Medulla oblongata (tissue), 1 donor: ENCODE measurements around the gene GPR157.
A peak's percentile ranks its signal among the peaks of the same experiment; 100 is the strongest.
"Not testable (repeated sequence)": the region's sequence is repeated elsewhere in the genome, so short reads cannot be mapped to it uniquely, and the experiment has no call there.

ENCODE experiments used
- DNase-seq: peaks from one replicate; pipeline ENCODE4 v3.0.0-alpha.2; 2015; ENCODE audit errors: extremely low spot score

The GPR157 gene

DNA sequence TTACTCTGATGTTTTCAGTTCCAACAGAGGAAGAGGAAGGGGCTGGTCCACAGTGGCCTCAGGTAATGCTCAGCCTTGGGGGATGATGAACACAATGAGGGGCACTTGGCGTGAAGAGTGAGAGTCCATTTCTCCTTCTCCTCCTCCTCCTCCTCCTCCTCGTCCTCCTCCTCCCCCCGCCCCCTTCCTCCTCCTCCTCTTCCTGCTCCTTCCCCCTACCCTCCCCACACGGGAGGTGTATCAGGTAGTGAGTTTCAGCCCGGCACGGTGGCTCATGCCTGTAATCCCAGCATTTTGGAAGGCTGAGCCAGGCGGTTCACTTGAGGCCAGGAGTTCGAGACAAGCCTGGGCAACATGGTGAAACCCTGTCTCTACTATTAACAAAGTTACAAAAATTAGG lies 17.3 kb upstream of the GPR157 start:
- DNase-seq = no peak

GRCh38 chr1:9145714-9146113 lies 16.8 kb upstream of the GPR157 start:
- DNase-seq = no peak

DNA sequence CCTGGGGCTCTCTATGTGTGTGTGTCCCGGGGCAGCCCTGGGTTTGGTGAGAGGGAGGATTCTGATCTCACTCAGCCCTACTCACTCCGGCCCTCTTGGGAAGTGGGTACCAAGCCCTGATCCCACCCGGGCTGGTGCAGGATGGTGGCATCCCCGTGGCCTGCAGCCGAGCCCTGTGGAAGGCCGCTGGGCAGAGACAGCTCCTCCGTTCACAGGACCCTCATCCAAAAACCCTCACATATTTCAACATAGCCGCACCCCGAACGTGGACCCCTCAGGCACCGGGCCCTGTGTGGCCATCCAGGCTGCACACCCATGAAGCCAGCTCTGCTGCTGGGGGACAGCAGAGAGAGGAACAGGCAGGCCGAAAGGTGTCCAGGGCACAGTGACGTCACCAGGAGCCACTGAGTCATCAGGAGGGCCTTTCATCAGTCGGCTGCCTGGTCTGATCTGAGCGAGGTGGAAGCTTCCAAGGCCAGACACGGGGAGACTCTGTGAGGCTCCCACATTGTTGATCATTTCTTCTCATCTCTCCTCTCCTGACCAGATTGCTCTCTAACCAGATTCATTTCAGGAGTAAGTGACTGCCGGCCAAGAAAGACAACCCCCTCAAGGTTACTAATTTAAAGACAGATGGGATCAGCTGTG lies 16.2 kb upstream of the GPR157 start:
- no peak for DNase-seq

DNA sequence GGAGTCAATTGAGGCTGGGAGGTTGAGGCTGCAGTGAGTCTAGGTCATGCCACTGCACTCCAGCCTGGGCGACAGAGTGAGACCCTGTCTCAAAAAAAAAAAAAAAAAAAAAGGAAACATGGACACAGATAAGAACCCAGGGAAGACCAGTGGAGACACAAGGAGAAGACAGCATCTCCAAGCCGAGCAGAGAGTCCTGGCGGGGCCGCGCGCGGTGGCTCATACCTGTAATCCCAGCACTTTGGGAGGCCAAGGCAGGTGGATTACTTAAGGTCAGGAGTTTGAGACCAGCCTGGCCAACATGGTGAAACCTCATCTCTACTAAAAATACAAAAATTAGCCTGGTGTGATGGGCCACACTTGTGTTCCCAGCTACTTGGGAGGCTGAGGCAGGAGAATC lies 15.6 kb upstream of the GPR157 start:
- not testable (repeated sequence) for DNase-seq

- DNase-seq = no peak
Measured at GRCh38 chr1:9143250-9143649, 14.3 kb upstream of the GPR157 start.

DNA sequence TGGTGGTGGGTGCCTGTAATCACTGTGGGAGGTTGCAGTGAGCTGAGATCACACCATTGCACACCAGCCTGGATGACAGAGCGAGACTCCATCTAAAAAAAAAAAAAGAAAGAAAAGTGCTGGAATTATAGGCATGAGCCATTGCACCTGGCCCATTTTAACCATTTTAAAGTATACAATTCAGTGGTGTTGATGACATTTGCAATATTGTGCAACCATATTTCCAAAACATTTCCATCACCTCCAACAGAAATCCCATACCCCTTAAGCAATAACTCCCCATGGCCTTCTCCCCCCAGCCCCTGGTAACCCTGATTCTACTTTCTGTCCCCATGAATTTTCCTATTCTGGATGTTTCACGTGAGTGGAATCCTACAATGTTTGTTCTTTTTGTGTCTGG lies 11.0 kb upstream of the GPR157 start:
- no peak for DNase-seq

GRCh38 chr1:9136932-9137331 lies 8.0 kb upstream of the GPR157 start:
- no peak for DNase-seq

DNA sequence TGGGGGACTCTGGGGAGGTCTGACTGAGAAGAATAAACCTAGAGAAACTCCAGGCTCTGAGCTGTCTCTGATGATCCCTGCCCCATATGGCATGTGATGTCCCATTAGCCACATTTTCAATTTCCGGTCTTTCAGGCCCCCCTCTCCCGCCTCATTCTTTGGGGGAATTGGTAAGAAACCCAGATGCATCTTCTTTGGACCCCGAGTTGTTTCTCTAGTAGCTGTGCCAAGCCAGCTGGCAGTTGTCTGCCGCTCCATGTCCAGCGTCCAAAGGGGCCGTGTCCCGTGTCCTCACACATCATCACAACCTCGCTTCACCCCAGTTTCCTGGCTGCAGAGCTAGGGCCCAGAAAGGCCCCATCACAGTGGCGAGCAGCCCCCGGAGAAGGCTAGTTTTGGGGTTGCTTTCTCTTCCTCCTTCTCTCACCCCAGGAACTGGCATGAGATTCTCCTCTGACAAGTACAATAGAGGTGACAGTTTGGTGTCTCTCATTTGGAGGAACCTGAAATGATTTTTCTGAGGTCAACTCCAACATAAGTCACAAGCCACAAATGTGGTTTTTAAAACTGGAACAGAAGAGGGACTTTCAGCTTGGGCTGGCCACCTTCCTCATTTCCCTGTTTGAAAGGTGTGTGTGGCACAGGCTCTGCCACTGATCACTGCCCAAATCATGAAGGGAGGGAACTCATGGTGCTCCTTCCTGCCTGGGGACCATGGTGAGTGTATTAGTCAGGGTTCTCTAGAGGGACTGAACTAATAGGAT lies 6.4 kb upstream of the GPR157 start:
- no peak for DNase-seq

- DNase-seq = no peak
Measured at GRCh38 chr1:9133870-9134585, 5.1 kb upstream of the GPR157 start.

GRCh38 chr1:9129266-9130041 lies 552 bp upstream of the GPR157 start:
- DNase-seq = peak; percentile 39

- no peak for DNase-seq
Measured at GRCh38 chr1:9128166-9128519, 759 bp downstream of the GPR157 start.

DNA sequence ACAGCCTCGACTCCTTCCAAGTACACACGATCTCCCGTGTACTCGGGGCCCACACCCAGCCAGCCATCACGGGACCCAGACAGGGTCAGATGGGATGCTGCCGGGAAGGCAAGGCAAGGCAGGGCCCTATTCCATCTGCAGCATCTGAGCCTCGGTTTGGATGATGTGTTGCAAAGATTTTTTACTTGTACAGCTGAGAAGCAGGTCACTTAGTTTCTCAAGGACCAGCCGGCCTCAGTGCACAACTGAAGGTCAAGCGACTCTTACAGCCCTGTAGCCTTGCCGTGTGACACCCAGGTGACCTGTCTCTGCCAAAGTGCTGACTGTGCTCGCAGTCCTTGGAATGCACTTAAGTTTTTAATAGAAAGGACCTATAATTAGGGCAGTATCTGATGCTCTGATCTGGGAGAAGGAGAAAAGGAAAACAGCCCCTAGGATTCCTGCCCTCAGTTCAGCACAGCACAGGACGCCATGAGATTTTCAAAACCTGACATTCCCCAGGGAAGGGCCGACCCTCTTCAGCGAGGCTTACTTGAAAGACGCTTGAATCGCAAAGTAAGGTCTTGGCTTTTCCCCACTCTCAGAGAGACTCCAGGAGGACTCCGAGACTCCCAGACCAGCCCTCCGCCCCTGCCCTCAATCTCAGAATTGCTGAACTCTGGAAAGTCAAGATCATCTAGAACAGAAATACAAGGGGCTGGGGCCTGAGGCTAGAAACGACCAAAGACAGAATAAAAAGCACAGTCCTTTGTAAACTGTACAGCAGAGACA lies 1.3 kb downstream of the GPR157 start:
- no peak for DNase-seq

GRCh38 chr1:9126511-9126910 lies 2.4 kb downstream of the GPR157 start:
- no peak for DNase-seq

- DNase-seq = not testable (repeated sequence)
Measured at GRCh38 chr1:9125847-9126246, 3.1 kb downstream of the GPR157 start.

DNA sequence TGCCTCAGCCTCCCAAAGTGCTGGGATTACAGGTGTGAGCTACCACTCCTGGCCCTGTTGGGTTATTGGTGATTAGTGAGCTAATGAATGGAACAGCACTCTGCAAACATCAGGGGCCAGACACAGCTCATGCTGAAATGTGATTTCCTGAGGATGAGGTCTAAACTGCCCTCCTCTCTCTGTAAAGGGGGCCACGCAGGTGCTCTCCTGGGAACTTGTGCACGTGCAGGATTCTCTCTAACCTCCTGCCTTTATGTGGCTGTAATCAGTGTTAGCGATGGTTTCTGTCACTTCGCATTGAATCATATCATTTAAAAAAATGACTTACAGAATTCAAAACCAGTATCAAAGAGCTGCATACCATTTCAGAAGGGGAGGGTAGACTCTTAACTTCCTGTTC lies 3.6 kb downstream of the GPR157 start:
- DNase-seq = no peak

- DNase-seq = not testable (repeated sequence)
Measured at GRCh38 chr1:9124389-9124788, 4.5 kb downstream of the GPR157 start.

DNA sequence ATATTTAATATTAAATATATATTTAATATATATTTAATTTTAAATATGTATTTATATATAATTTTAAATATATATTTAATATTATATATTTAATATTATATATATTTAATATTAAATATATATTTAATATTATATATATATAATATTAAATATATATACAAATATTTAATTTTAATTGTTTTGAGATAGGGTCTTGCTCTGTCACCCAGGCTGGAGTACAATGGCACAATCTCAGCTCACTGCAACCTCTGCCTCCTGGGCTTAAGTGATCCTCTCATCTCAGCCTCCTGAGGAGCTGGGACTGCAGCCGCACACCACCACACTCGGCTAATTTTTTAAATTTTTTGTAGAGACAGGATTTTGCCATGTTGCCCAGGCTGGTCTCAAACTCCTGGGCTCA lies 5.2 kb downstream of the GPR157 start:
- not testable (repeated sequence) for DNase-seq

DNA sequence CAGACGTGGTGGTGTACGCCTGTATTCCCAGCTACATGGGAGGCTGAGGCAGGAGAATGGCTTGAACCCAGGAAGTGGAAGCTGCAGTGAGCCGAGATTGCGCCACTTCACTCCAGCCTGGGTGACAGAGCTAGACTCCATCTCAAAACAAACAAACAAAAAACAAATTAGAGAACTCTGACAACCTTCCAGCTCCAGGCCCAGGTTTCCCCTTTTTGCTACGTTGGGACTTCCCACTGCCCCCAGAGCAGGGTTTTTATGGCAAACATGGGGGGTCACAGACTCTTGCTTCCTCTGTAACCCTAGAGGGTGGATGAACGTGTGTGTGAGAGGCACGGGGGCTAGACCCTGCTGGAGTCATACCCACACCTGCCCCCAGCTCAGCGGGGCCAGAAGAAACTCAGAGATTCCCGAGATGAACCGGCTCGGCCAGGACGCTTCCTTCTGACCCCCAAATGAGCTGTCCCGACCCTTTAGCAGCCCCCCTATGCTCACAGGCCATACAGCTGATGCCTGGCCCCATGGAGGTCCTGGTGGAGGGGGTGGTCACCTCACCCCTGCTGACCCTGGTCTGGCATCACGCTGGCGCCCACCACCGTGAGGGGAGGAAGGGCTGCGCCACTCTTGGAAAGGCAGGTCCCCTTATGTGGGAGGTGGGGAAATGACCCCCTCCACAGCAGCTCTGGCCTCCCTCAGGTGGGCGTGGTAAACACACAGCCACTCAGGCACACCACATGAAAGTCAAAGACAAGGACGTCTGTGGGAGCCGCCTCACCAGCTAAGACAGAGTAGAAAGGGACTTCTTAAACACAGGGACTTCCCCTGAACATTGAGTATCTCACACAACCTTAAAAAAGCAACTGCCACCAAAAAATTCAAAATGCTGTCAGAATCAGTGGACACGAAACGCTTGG lies 7.1 kb downstream of the GPR157 start:
- no peak for DNase-seq

DNA sequence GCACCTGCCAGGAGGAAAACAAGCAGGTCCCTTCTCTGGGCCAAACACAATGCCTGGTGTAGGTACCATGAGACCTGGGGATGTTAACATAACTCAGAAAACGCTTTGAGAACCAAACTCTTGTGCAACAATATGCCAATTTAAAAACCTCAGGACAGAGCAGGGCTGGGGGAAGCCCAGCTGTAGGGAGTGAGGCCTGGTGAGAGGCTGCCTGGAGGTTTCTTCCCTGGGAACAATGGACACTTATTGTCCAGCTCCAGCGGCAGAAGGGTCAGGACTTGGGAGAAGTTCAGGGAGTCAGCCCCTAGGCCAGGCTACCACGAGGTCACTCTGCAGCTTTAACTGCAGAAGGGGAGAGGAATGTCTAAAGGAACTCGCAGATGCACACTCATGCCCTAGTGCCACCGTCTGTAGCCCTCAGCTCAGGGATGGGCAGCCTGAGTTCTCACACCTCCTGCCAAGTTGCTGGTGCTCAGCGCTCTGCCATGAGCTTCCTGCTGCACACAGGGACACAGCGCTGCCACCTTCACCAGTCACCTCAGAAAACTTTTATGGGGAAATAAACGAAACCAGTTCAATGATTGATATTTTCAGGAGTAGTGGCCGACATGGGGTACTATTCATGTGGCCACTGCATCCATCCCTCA lies 8.5 kb downstream of the GPR157 start:
- DNase-seq = no peak

GRCh38 chr1:9119745-9120144 lies 9.2 kb downstream of the GPR157 start:
- no peak for DNase-seq
